CD4-positive, alpha-beta memory T cell (primary cell): ENCODE data around the gene SLC7A4. TPM values are rescaled to one million over a fixed set of nuclear protein-coding genes. Genes with fewer than 3 reads are reported as not detected.

ENCODE experiments used
- CTCF ChIA-PET: fragments of 350-600 bp; sonication (Branson Sonifier 250); formaldehyde crosslinking; loops from one replicate; lab custom pipeline; 2021; ENCODE audit warnings: inconsistent platforms; ENCODE audit not compliant: partially characterized antibody; lab: Charles Lee
- POLR2A ChIA-PET: fragments of 350-600 bp; sonication (Branson Sonifier 250); formaldehyde crosslinking; loops from one replicate; lab custom pipeline; 2021; ENCODE audit not compliant: partially characterized antibody; lab: Charles Lee
- DNase-seq, 5 donors: peaks; one replicate each; pipeline versions ENCODE4 v3.0.0 to v3.0.0-alpha.2; 2020 to 2022; ENCODE audit warnings: mixed read lengths in 1 of 5
- H3K27ac ChIP-seq: one replicate; pipeline ENCODE4 v1.7.0; 2013; ENCODE audit warnings: low read depth, low read length
- H3K27me3 ChIP-seq: 2 replicates; pipeline ENCODE4 v1.7.0; 2013; ENCODE audit warnings: mild to moderate bottlenecking, low read length, moderate library complexity; ENCODE audit not compliant: insufficient read depth
- H3K36me3 ChIP-seq: 2 replicates; pipeline ENCODE4 v1.7.0; 2013; ENCODE audit warnings: mild to moderate bottlenecking, low read length, moderate library complexity; ENCODE audit not compliant: insufficient read depth
- H3K4me1 ChIP-seq: 2 replicates; pipeline ENCODE4 v1.7.0; 2013; ENCODE audit warnings: mild to moderate bottlenecking, low read length, moderate library complexity; ENCODE audit not compliant: insufficient read depth
- H3K4me3 ChIP-seq, 2 donors: one replicate each; pipeline ENCODE4 v1.7.0; 2013; ENCODE audit warnings: low read length in 2 of 2, mild to moderate bottlenecking in 1 of 2
- H3K9me3 ChIP-seq, 2 donors: one replicate each; pipeline ENCODE4 v1.7.0; 2013; ENCODE audit warnings: low read length in 2 of 2, control low read depth in 1 of 2; ENCODE audit not compliant: control insufficient read depth in 1 of 2
- H3K27ac Mint-ChIP-seq, 7 donors: one replicate each; pipeline ENCODE4 v1.8.0; 2020 to 2021; ENCODE audit warnings: mixed read lengths in 7 of 7, mild to moderate bottlenecking in 6 of 7, inconsistent platforms in 3 of 7, moderate library complexity in 3 of 7
- H3K27me3 Mint-ChIP-seq, 2 donors: one replicate each; pipeline ENCODE4 v1.8.0; 2020 to 2021; ENCODE audit warnings: mixed read lengths in 2 of 2
- H3K36me3 Mint-ChIP-seq, 2 donors: one replicate each; pipeline ENCODE4 v1.8.0; 2020 to 2021; ENCODE audit warnings: mixed read lengths in 2 of 2, inconsistent platforms in 1 of 2, mild to moderate bottlenecking in 1 of 2
- H3K4me1 Mint-ChIP-seq, 4 donors: one replicate each; pipeline ENCODE4 v1.8.0; 2020 to 2021; ENCODE audit warnings: mixed read lengths in 4 of 4, mild to moderate bottlenecking in 1 of 4
- H3K4me3 Mint-ChIP-seq, 8 donors: one replicate each; pipeline ENCODE4 v1.8.0; 2020 to 2021; ENCODE audit warnings: mixed read lengths in 8 of 8, mild to moderate bottlenecking in 7 of 8, moderate library complexity in 6 of 8, inconsistent platforms in 3 of 8
- H3K9me3 Mint-ChIP-seq, 8 donors: one replicate each; pipeline ENCODE4 v1.8.0; 2020 to 2021; ENCODE audit warnings: mixed read lengths in 8 of 8, mild to moderate bottlenecking in 5 of 8, inconsistent platforms in 3 of 8, moderate library complexity in 1 of 8
- intact Hi-C: fragments of 100-400 bp; cut with micrococcal nuclease; formaldehyde crosslinking; loops from one replicate; pipeline ENCODE4 v1.15.1; 2023
- polyA plus RNA-seq, 2 donors: library from polyadenylated mRNA; unstranded; fragments of 300-500 nt; fragmentation: Illumina TruSeq; gene quantifications; one replicate each; pipeline ENCODE4 v1.2.3, GENCODE V29; 2021
- total RNA-seq, 2 experiments: library from RNA; stranded (reverse); gene quantifications; one replicate each; pipeline ENCODE4 v1.2.3, GENCODE V29; 2021

SLC7A4 gene, protein sequence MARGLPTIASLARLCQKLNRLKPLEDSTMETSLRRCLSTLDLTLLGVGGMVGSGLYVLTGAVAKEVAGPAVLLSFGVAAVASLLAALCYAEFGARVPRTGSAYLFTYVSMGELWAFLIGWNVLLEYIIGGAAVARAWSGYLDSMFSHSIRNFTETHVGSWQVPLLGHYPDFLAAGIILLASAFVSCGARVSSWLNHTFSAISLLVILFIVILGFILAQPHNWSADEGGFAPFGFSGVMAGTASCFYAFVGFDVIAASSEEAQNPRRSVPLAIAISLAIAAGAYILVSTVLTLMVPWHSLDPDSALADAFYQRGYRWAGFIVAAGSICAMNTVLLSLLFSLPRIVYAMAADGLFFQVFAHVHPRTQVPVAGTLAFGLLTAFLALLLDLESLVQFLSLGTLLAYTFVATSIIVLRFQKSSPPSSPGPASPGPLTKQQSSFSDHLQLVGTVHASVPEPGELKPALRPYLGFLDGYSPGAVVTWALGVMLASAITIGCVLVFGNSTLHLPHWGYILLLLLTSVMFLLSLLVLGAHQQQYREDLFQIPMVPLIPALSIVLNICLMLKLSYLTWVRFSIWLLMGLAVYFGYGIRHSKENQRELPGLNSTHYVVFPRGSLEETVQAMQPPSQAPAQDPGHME
- total RNA-seq (not detected), polyA plus RNA-seq (under 1 TPM; 0.07 to 0.15 TPM)

DNA sequence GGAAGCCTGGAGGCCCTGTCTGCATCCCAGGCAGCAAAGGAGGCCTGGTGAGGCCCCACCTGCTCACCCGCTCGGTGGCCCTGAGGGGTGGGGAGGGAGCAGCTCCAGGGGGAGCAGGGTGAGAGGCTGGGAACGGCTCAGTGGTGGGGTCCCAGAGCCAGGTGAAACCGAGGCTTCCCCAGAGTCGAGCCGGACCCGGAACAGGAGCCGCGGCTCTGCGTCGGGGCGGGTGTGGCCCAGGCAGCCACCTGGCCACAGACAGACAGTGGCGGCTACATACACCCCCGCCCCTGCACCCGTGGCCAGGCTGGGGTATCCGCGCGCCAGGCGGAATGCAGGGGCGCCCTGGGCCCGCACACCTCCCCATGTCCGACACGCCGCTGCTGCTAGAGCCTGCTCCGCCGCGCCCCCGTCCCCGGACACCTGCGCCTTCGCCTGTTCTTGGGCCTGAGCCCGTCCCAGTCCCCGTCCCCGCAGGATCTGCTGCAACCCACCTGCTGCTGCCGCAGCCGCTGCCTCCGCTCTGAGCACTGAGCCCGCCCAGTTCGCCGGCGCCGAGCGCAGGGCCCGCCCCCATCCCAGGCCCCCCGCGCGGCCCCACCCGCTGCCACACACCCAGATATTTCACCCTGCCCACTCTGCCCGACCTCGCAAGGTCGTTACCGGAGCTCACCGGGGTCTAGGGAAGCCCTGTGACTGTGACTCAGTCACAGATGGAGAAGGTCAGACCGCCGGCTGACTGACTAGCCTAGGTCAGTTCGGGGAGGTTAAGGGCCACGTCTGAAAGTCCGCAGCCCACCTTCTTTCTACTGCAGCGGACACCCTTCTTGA, at the start of gene SLC7A4:
TSS of gene SLC7A4 (minus strand) at position 525 of the 831 bp plus-strand sequence. CDS start 749 bp downstream, outside the sequence.
- ChIA-PET CTCF (no interaction called here), POLR2A (no interaction called here)
- no peak within 1 kb of the TSS for H3K4me3 ChIP-seq
- Mint-ChIP-seq H3K4me3 (peak within 1 kb of the TSS in 5 of 8 donors; percentile 6 to 43 (median 35)), H3K27ac (no peak within 1 kb of the TSS), H3K27me3 (peaks cover 18 to 25% of the 10 kb centered on the region in 2 donors), H3K9me3 (no peaks in the 10 kb centered on the region), H3K4me1 (peaks cover 0 to 11% (median 3%) of the 10 kb centered on the region in 4 donors), H3K36me3 (no peaks in the 10 kb centered on the region)
- no peak for DNase-seq
- no peak within 1 kb of the TSS for H3K27ac ChIP-seq
- no peaks in the 10 kb centered on the region for H3K9me3 ChIP-seq
- H3K36me3 ChIP-seq: no peaks in the 10 kb centered on the region
- intact Hi-C loops: no loop called here
- H3K27me3 ChIP-seq: peaks cover 9% of the 10 kb centered on the region
- no peaks in the 10 kb centered on the region for H3K4me1 ChIP-seq

- H3K4me1 Mint-ChIP-seq: no peaks in the 10 kb centered on the region
- H3K27ac Mint-ChIP-seq: no peak overlapping the region
- ChIA-PET POLR2A (no interaction called here), CTCF (no interaction called here)
- Histone ChIP-seq H3K4me3 (no peak overlapping the region), H3K27ac (no peak overlapping the region), H3K4me1 (no peaks in the 10 kb centered on the region), H3K27me3 (no peaks in the 10 kb centered on the region), H3K9me3 (no peaks in the 10 kb centered on the region), H3K36me3 (no peaks in the 10 kb centered on the region)
- H3K4me3 Mint-ChIP-seq: no peak overlapping the region
- peaks cover 0 to 1% (median 0%) of the 10 kb centered on the region in 8 donors for H3K9me3 Mint-ChIP-seq
- peaks cover 1 to 2% of the 10 kb centered on the region in 2 donors for H3K27me3 Mint-ChIP-seq
- intact Hi-C loops: no loop called here
- no peaks in the 10 kb centered on the region for H3K36me3 Mint-ChIP-seq
- DNase-seq: no peak
Observed at GRCh38 chr22:21080435-21081137, 48.2 kb upstream of the SLC7A4 start.

DNA sequence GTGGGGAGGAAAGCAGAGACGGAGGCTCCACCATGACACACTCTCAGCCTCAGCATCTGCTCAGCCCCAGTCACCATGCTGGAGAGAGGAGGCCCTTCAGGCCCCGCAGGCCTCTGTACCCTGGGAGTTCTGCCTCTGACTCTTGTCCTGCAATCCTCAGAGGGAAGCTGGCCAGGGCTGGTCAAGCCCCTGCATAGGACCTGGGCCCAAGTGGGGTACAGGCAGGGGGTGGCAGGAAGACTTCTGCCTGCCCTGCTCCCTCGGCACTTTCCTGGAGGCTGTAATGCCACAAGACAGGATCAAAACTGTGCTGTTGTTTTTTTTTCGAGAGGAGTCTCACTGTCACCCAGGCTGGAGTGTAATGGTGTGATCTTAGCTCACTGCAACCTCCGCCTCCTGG, 47.1 kb upstream of the SLC7A4 start:
- Mint-ChIP-seq H3K4me3 (no peak overlapping the region), H3K27ac (no peak overlapping the region), H3K36me3 (no peaks in the 10 kb centered on the region), H3K27me3 (peaks cover 0 to 2% of the 10 kb centered on the region in 2 donors), H3K9me3 (peaks cover 0 to 1% (median 0%) of the 10 kb centered on the region in 8 donors), H3K4me1 (no peaks in the 10 kb centered on the region)
- ChIA-PET POLR2A (no interaction called here), CTCF (no interaction called here)
- Histone ChIP-seq H3K27ac (no peak overlapping the region), H3K27me3 (no peaks in the 10 kb centered on the region), H3K4me3 (no peak overlapping the region), H3K36me3 (no peaks in the 10 kb centered on the region), H3K9me3 (no peaks in the 10 kb centered on the region), H3K4me1 (no peaks in the 10 kb centered on the region)
- intact Hi-C loops: no loop called here
- DNase-seq: no peak

- Mint-ChIP-seq H3K9me3 (peaks cover 0 to 1% (median 0%) of the 10 kb centered on the region in 8 donors), H3K27ac (no peak overlapping the region), H3K36me3 (no peaks in the 10 kb centered on the region), H3K27me3 (peaks cover 0 to 2% of the 10 kb centered on the region in 2 donors), H3K4me3 (no peak overlapping the region), H3K4me1 (no peaks in the 10 kb centered on the region)
- no peaks in the 10 kb centered on the region for H3K9me3 ChIP-seq
- H3K27me3 ChIP-seq: no peaks in the 10 kb centered on the region
- ChIA-PET CTCF (no interaction called here), POLR2A (no interaction called here)
- no peak overlapping the region for H3K27ac ChIP-seq
- no peak overlapping the region for H3K4me3 ChIP-seq
- no peaks in the 10 kb centered on the region for H3K36me3 ChIP-seq
- intact Hi-C loops: no loop called here
- no peak for DNase-seq
- H3K4me1 ChIP-seq: no peaks in the 10 kb centered on the region
Observed at GRCh38 chr22:21078916-21079315, 46.6 kb upstream of the SLC7A4 start.

DNA sequence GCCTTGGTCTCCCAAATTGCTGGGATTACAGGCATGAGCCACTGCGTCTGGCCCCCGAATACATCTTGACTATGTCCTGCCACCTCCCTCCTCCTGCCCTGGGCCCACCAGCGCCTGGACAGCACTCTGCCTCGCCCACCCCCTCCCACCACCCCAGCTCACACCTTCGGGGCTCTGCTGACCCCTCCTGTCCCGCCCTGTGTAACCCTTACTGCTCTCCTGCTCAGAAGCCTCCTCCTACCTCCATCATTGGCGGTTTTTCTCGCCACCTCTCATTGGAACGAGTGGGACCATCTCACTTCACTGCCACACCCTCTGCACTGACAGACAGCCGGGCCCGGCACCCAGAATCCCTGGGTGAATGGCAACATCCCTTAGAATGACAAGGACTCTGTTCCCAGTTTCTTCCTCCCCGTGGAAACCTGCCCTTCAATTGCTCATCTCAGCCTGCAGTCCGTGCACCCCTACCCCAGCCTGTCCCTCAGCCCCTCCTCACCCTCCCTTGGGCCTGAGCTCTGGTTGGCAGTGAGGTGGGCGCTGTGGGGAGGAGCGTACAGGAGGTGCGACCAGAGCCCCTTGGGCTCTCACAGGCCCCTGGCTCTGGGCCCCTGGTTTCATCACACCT, 45.6 kb upstream of the SLC7A4 start:
- no peak overlapping the region for H3K4me3 ChIP-seq
- H3K4me1 ChIP-seq: no peaks in the 10 kb centered on the region
- intact Hi-C loops: no loop called here
- CTCF ChIA-PET: no interaction called here
- H3K36me3 ChIP-seq: no peaks in the 10 kb centered on the region
- POLR2A ChIA-PET: no interaction called here
- H3K27ac Mint-ChIP-seq: no peak overlapping the region
- H3K9me3 ChIP-seq: no peaks in the 10 kb centered on the region
- no peak for DNase-seq
- H3K27me3 Mint-ChIP-seq: peaks cover 0 to 2% of the 10 kb centered on the region in 2 donors
- no peak overlapping the region for H3K4me3 Mint-ChIP-seq
- no peaks in the 10 kb centered on the region for H3K4me1 Mint-ChIP-seq
- H3K36me3 Mint-ChIP-seq: no peaks in the 10 kb centered on the region
- H3K27me3 ChIP-seq: no peaks in the 10 kb centered on the region
- H3K9me3 Mint-ChIP-seq: peaks cover 0 to 1% (median 0%) of the 10 kb centered on the region in 8 donors
- H3K27ac ChIP-seq: no peak overlapping the region

- Mint-ChIP-seq H3K36me3 (no peaks in the 10 kb centered on the region), H3K4me3 (no peak overlapping the region), H3K9me3 (peaks cover 0 to 1% (median 0%) of the 10 kb centered on the region in 8 donors), H3K4me1 (no peaks in the 10 kb centered on the region), H3K27me3 (peaks cover 0 to 2% of the 10 kb centered on the region in 2 donors), H3K27ac (no peak overlapping the region)
- intact Hi-C loops: no loop called here
- no peak overlapping the region for H3K27ac ChIP-seq
- no peaks in the 10 kb centered on the region for H3K27me3 ChIP-seq
- H3K36me3 ChIP-seq: no peaks in the 10 kb centered on the region
- ChIA-PET CTCF (no interaction called here), POLR2A (no interaction called here)
- no peak overlapping the region for H3K4me3 ChIP-seq
- no peak for DNase-seq
- H3K9me3 ChIP-seq: no peaks in the 10 kb centered on the region
- no peaks in the 10 kb centered on the region for H3K4me1 ChIP-seq
Observed at GRCh38 chr22:21076912-21077625, 44.7 kb upstream of the SLC7A4 start.
